ENCODE results near the gene BHLHA9.
"Not testable (repeated sequence)": the region's sequence is repeated elsewhere in the genome, so short reads cannot be mapped to it uniquely, and the experiment has no call there.

BHLHA9 gene

GRCh38 chr17:1304522-1304921, 34.3 kb downstream of the BHLHA9 start:
- Histone ChIP-seq H3K79me2 (ENCODE audit: low read length) (no peaks in the 10 kb centered on the region), H3K4me2 (ENCODE audit: low read length) (no peak overlapping the region), H3K4me1 (ENCODE audit: low read length) (no peaks in the 10 kb centered on the region), H4K20me1 (ENCODE audit: insufficient read depth, low read length) (no peaks in the 10 kb centered on the region), H3K27me3 (ENCODE audit: low read depth, low read length) (no peaks in the 10 kb centered on the region), H3K9ac (ENCODE audit: low read length) (no peak overlapping the region), H3K36me3 (replicated peaks; ENCODE audit: low read depth, low read length) (no peaks in the 10 kb centered on the region), H2AFZ (ENCODE audit: low read depth, low read length) (no peak overlapping the region), H3K9me3 (ENCODE audit: insufficient read depth, low read length) (no peaks in the 10 kb centered on the region), H3K4me3 (ENCODE audit: low read length) (no peak overlapping the region), H3K27ac (ENCODE audit: low read length) (no peak overlapping the region)
- no peak for TF ChIP-seq CTCF (IDR thresholded peaks at IDR 0.05; ENCODE audit: low read depth, low read length)
- TF ChIP-seq EZH2phosphoT487 (IDR thresholded peaks at IDR 0.05; ENCODE audit: low read depth): no peak

GRCh38 chr17:1304962-1305563, 34.8 kb downstream of the BHLHA9 start:
- no peak overlapping the region for H2AFZ ChIP-seq (ENCODE audit: low read depth, low read length)
- no peak overlapping the region for H3K4me2 ChIP-seq (ENCODE audit: low read length)
- no peaks in the 10 kb centered on the region for H3K4me1 ChIP-seq (ENCODE audit: low read length)
- no peak overlapping the region for H3K9ac ChIP-seq (ENCODE audit: low read length)
- H4K20me1 ChIP-seq (ENCODE audit: insufficient read depth, low read length): no peaks in the 10 kb centered on the region
- no peaks in the 10 kb centered on the region for H3K9me3 ChIP-seq (ENCODE audit: insufficient read depth, low read length)
- no peaks in the 10 kb centered on the region for H3K36me3 ChIP-seq (replicated peaks; ENCODE audit: low read depth, low read length)
- no peak overlapping the region for H3K27ac ChIP-seq (ENCODE audit: low read length)
- TF ChIP-seq CTCF (IDR thresholded peaks at IDR 0.05; ENCODE audit: low read depth, low read length) (no peak), EZH2phosphoT487 (IDR thresholded peaks at IDR 0.05; ENCODE audit: low read depth) (no peak)
- no peaks in the 10 kb centered on the region for H3K79me2 ChIP-seq (ENCODE audit: low read length)
- no peak overlapping the region for H3K4me3 ChIP-seq (ENCODE audit: low read length)
- no peaks in the 10 kb centered on the region for H3K27me3 ChIP-seq (ENCODE audit: low read depth, low read length)

- not testable (repeated sequence) for H4K20me1 ChIP-seq (ENCODE audit: insufficient read depth, low read length); H3K27ac ChIP-seq (ENCODE audit: low read length); H3K4me3 ChIP-seq (ENCODE audit: low read length); H3K4me1 ChIP-seq (ENCODE audit: low read length); H2AFZ ChIP-seq (ENCODE audit: low read depth, low read length); H3K4me2 ChIP-seq (ENCODE audit: low read length); H3K9me3 ChIP-seq (ENCODE audit: insufficient read depth, low read length); H3K27me3 ChIP-seq (ENCODE audit: low read depth, low read length); H3K79me2 ChIP-seq (ENCODE audit: low read length); H3K36me3 ChIP-seq (replicated peaks; ENCODE audit: low read depth, low read length); H3K9ac ChIP-seq (ENCODE audit: low read length)
These were observed 37.6 kb downstream of the BHLHA9 start for GRCh38 chr17:1307829-1308228.

GRCh38 chr17:1312261-1312870, 42.1 kb downstream of the BHLHA9 start:
- H3K9me3 ChIP-seq (ENCODE audit: insufficient read depth, low read length): no peaks in the 10 kb centered on the region
- H3K36me3 ChIP-seq (replicated peaks; ENCODE audit: low read depth, low read length): no peaks in the 10 kb centered on the region
- no peak overlapping the region for H2AFZ ChIP-seq (ENCODE audit: low read depth, low read length)
- H3K4me3 ChIP-seq (ENCODE audit: low read length): no peak overlapping the region
- H3K4me2 ChIP-seq (ENCODE audit: low read length): no peak overlapping the region
- H3K79me2 ChIP-seq (ENCODE audit: low read length): no peaks in the 10 kb centered on the region
- no peaks in the 10 kb centered on the region for H3K27me3 ChIP-seq (ENCODE audit: low read depth, low read length)
- no peaks in the 10 kb centered on the region for H4K20me1 ChIP-seq (ENCODE audit: insufficient read depth, low read length)
- H3K4me1 ChIP-seq (ENCODE audit: low read length): no peaks in the 10 kb centered on the region
- H3K9ac ChIP-seq (ENCODE audit: low read length): no peak overlapping the region
- H3K27ac ChIP-seq (ENCODE audit: low read length): no peak overlapping the region
- TF ChIP-seq EZH2phosphoT487 (IDR thresholded peaks at IDR 0.05; ENCODE audit: low read depth): no peak
- no peak for TF ChIP-seq CTCF (IDR thresholded peaks at IDR 0.05; ENCODE audit: low read depth, low read length)
